ENCODE results near the gene DNAJB4.
"Not testable (repeated sequence)": the region's sequence is repeated elsewhere in the genome, so short reads cannot be mapped to it uniquely, and the experiment has no call there.

Gene DNAJB4

DNA sequence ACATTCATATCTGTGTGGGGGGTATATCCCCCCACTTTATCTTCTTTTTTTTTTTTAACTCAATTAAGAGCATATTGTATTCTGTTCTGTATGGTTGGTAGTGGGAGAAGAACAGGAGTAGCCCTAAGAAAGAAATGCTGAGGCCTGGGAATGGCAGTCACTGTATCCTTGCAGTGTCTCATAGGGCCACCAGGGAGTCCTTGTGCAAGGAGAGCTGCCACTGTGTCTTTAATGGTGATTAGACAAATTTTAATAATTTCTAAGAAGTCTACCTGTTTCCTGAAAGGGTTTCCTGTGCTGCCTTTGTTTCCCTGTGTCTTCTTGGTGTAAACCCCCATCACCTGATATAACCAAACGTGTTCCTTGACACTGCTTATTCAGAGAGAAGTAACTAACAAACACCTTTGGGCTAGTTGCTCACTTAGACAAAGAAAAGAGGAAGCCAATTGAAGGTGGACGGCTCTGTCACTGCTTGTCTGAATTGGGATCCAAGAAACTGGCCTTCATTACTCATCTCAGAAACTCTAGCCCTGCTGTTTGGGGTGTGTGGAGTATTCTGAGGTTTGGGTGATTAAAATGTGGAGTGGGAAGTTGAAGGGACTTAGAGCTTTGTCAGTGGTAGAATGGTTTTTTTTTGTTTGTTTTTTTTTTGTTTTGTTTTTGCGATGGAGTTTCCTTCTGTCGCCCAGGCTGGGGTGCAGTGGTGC, 56.3 kb downstream of the DNAJB4 start:
- DNase-seq (ENCODE audit: low read depth): peak; percentile 36

DNA sequence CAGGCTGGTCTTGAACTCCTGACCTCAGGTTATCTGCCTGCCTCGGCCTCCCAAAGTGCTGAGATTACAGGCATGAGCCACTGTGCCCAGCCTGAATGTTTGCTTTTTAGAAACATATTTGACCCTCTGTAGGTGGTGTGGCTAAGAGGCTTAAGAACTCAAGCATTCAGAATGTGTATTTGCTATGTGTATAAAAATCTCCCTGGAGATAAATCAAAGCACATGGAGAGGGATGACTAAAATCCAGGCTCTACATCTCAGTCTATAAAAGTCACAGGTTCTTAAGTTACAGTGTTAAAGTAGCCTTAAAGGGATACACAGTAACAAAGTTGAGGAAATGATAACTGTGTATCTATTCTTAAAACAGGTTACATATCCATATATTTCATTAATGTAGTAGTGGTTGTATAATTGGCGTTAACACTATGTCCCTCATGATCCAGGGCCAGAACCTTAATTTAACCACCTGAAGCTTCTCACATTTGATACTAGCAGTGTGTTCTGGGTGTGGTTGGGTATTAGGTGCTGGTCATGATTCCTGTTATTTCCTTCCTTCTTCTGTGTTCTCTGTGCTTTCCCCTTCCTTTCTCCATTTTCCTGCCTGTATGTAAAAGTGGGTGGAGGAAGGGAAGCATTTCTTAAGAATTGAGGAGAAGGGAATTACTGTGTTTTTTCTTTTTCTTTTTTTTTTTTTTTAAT, 57.2 kb downstream of the DNAJB4 start:
- no peak overlapping the region for H3K4me3 ChIP-seq (ENCODE audit: low read depth, low read length)
- DNase-seq (ENCODE audit: low read depth): no peak
- TF ChIP-seq, protein P1, sequence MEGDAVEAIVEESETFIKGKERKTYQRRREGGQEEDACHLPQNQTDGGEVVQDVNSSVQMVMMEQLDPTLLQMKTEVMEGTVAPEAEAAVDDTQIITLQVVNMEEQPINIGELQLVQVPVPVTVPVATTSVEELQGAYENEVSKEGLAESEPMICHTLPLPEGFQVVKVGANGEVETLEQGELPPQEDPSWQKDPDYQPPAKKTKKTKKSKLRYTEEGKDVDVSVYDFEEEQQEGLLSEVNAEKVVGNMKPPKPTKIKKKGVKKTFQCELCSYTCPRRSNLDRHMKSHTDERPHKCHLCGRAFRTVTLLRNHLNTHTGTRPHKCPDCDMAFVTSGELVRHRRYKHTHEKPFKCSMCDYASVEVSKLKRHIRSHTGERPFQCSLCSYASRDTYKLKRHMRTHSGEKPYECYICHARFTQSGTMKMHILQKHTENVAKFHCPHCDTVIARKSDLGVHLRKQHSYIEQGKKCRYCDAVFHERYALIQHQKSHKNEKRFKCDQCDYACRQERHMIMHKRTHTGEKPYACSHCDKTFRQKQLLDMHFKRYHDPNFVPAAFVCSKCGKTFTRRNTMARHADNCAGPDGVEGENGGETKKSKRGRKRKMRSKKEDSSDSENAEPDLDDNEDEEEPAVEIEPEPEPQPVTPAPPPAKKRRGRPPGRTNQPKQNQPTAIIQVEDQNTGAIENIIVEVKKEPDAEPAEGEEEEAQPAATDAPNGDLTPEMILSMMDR (IDR thresholded peaks at IDR 0.05; ENCODE audit: low read depth, low read length, missing control alignments): no peak

More for the DNA sequence above, 56.3 kb downstream of the DNAJB4 start:
- no peak overlapping the region for H3K4me3 ChIP-seq (ENCODE audit: low read depth, low read length)
- TF ChIP-seq, protein P1 (IDR thresholded peaks at IDR 0.05; ENCODE audit: low read depth, low read length, missing control alignments): peak; percentile 38

DNA sequence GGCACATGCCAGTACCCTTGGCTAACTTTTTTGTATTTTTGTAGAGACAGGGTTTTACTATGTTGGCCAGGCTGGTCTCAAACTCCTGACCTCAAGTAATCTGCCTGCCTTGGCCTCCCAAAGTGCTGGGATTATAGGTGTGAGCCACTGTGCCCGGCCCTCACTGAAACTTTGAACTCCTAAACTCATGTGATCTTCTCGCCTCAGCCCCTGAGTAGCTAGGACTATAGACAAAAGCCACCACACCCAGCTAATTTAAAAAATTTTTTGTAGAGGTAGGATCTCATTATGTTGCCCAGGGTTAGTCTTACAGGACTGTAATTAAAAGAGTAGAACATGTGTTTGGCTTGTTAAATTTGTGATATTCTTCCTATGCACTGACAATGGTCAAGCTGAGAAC, 60.1 kb downstream of the DNAJB4 start:
- not testable (repeated sequence) for H3K4me3 ChIP-seq (ENCODE audit: low read depth, low read length); DNase-seq (ENCODE audit: low read depth)

All from GM12864 (cell line).